Gastrocnemius medialis (tissue), 4 donors: ENCODE data around the gene BCAR1.

Experiments
- POLR2A ChIP-seq, 2 donors: fragments of 450-650 bp; IDR thresholded peaks; one replicate each; pipeline ENCODE4 v1.6.1; 2017; ENCODE audit warnings: antibody characterized with exemption in 2 of 2, mild to moderate bottlenecking in 2 of 2, moderate library complexity in 2 of 2
- TF ChIP-seq, protein P1 (sequence below), 5 experiments: fragments of 450-650 bp in 3 of 5; fragments of 200-600 bp in 2 of 5; sonication (generic) in 2 of 5; IDR thresholded peaks in 4 of 5; conservative IDR thresholded peaks in 1 of 5; 1 replicate in 4 of 5; 2 replicates in 1 of 5; pipeline ENCODE4 v1.5.1; 2016 to 2019; ENCODE audit warnings: antibody characterized with exemption in 5 of 5, mild to moderate bottlenecking in 3 of 5, moderate library complexity in 3 of 5

DNA sequence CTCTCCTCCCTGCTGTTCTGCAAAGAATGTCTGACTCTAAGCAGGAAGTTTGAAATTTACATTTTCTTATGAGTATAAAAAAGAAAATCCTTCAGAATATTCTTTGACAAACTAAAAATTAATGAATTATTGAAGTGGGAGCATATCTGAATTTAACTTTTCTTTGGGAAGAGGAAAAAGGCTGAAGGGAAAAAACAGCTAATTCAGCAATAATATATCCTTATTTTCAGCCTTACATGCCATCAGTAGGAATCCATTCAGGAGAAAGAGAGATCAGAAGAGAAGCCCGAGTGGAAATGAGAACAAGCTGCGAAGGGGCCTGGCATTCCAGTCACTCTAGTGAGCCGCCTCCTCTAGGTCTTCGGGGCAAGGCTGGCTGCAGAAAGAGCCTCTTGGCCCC, 41.7 kb upstream of the BCAR1 start:
- TF ChIP-seq, protein P1, sequence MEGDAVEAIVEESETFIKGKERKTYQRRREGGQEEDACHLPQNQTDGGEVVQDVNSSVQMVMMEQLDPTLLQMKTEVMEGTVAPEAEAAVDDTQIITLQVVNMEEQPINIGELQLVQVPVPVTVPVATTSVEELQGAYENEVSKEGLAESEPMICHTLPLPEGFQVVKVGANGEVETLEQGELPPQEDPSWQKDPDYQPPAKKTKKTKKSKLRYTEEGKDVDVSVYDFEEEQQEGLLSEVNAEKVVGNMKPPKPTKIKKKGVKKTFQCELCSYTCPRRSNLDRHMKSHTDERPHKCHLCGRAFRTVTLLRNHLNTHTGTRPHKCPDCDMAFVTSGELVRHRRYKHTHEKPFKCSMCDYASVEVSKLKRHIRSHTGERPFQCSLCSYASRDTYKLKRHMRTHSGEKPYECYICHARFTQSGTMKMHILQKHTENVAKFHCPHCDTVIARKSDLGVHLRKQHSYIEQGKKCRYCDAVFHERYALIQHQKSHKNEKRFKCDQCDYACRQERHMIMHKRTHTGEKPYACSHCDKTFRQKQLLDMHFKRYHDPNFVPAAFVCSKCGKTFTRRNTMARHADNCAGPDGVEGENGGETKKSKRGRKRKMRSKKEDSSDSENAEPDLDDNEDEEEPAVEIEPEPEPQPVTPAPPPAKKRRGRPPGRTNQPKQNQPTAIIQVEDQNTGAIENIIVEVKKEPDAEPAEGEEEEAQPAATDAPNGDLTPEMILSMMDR (IDR thresholded peaks at IDR 0.05 in 4 of 5, conservative IDR thresholded peaks at IDR 0.05 in 1 of 5): no peak
- no peak for TF ChIP-seq POLR2A (IDR thresholded peaks at IDR 0.05)
